ENCODE data around the gene SBNO2.

Gene SBNO2

GRCh38 chr19:1106841-1107660 lies 67.0 kb downstream of the SBNO2 start:
- Histone ChIP-seq H3K4me1 (ENCODE audit: insufficient read depth, low read length, poor library complexity, severe bottlenecking) (peaks cover 12% of the 10 kb centered on the region), H3K9me3 (ENCODE audit: insufficient read depth, low read depth, low read length) (no peaks in the 10 kb centered on the region), H3F3A (ENCODE audit: low read depth) (no peaks in the 10 kb centered on the region), H2AFZ (ENCODE audit: low read length) (no peak overlapping the region), H3K36me3 (ENCODE audit: insufficient read depth, low read length) (peaks cover 10% of the 10 kb centered on the region; the same call in 1 of the 2 replicates), H3K9ac (ENCODE audit: low read depth, low read length, poor library complexity, severe bottlenecking) (no peak overlapping the region), H4K20me1 (ENCODE audit: insufficient read depth, low read length, poor library complexity, severe bottlenecking) (peaks cover 21% of the 10 kb centered on the region), H3K79me2 (ENCODE audit: insufficient read depth, low read length) (peaks cover 21% of the 10 kb centered on the region), H3K27me3 (ENCODE audit: insufficient read depth, low read length, poor library complexity, severe bottlenecking) (no peaks in the 10 kb centered on the region), H3K4me3 (ENCODE audit: low read length, poor library complexity, severe bottlenecking) (no peak overlapping the region), H3K4me2 (ENCODE audit: low read depth, low read length, poor library complexity, severe bottlenecking) (no peak overlapping the region), H3K9me2 (replicated peaks; ENCODE audit: low read depth, low read length) (no peaks in the 10 kb centered on the region)
- TF ChIP-seq EZH2phosphoT487 (IDR thresholded peaks at IDR 0.05; ENCODE audit: borderline replicate concordance), result no peak
- TF ChIP-seq CTCF (conservative IDR thresholded peaks at IDR 0.05; ENCODE audit: low read length), result no peak

DNA sequence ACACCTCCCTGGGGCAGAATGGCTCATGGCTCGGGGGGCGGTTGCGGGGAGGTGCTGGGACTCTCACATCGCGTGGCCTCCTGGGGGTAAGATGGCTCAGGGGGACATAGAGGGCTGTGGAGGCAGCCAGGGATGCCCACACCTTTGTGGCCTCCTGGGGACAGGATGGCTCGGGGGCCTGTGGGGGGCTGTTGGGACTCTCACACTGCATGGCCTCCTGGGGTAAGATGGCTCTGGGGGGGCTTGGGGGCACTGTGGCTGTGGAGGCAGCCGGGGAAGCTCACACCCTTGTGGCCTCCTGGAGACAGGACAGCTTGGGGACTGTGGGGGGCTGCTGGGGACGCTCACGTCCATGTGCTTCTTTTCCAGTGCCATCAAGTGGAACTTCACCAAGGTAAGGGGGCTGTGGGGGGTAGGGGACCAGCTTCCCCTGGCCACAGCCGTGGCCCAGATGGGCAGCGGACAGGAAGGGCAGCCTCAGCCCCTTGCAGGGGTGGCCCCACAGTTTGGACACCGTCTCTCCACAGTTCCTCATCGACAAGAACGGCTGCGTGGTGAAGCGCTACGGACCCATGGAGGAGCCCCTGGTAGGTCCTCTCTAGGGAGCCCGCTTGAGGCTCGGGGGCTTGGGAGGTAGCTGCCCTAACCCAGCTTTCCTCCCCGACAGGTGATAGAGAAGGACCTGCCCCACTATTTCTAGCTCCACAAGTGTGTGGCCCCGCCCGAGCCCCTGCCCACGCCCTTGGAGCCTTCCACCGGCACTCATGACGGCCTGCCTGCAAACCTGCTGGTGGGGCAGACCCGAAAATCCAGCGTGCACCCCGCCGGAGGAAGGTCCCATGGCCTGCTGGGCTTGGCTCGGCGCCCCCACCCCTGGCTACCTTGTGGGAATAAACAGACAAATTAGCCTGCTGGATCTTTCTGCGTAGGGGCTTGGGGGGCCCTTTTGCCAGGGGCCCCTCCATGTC lies 67.9 kb downstream of the SBNO2 start:
- Histone ChIP-seq H3K9me3 (ENCODE audit: insufficient read depth, low read depth, low read length) (no peaks in the 10 kb centered on the region), H3K4me2 (ENCODE audit: low read depth, low read length, poor library complexity, severe bottlenecking) (peak overlapping the region; percentile 98), H3K27me3 (ENCODE audit: insufficient read depth, low read length, poor library complexity, severe bottlenecking) (no peaks in the 10 kb centered on the region), H3K36me3 (ENCODE audit: insufficient read depth, low read length) (peaks cover 10% of the 10 kb centered on the region; the same call in 1 of the 2 replicates), H3K9ac (ENCODE audit: low read depth, low read length, poor library complexity, severe bottlenecking) (peak overlapping the region; percentile 90), H3K9me2 (replicated peaks; ENCODE audit: low read depth, low read length) (no peaks in the 10 kb centered on the region), H3K79me2 (ENCODE audit: insufficient read depth, low read length) (peaks cover 21% of the 10 kb centered on the region), H2AFZ (ENCODE audit: low read length) (no peak overlapping the region), H4K20me1 (ENCODE audit: insufficient read depth, low read length, poor library complexity, severe bottlenecking) (peaks cover 21% of the 10 kb centered on the region), H3K4me1 (ENCODE audit: insufficient read depth, low read length, poor library complexity, severe bottlenecking) (peaks cover 20% of the 10 kb centered on the region), H3F3A (ENCODE audit: low read depth) (no peaks in the 10 kb centered on the region), H3K4me3 (ENCODE audit: low read length, poor library complexity, severe bottlenecking) (peak overlapping the region; percentile 82)
- TF ChIP-seq CTCF (conservative IDR thresholded peaks at IDR 0.05; ENCODE audit: low read length) (no peak), EZH2phosphoT487 (IDR thresholded peaks at IDR 0.05; ENCODE audit: borderline replicate concordance) (no peak)

DNA sequence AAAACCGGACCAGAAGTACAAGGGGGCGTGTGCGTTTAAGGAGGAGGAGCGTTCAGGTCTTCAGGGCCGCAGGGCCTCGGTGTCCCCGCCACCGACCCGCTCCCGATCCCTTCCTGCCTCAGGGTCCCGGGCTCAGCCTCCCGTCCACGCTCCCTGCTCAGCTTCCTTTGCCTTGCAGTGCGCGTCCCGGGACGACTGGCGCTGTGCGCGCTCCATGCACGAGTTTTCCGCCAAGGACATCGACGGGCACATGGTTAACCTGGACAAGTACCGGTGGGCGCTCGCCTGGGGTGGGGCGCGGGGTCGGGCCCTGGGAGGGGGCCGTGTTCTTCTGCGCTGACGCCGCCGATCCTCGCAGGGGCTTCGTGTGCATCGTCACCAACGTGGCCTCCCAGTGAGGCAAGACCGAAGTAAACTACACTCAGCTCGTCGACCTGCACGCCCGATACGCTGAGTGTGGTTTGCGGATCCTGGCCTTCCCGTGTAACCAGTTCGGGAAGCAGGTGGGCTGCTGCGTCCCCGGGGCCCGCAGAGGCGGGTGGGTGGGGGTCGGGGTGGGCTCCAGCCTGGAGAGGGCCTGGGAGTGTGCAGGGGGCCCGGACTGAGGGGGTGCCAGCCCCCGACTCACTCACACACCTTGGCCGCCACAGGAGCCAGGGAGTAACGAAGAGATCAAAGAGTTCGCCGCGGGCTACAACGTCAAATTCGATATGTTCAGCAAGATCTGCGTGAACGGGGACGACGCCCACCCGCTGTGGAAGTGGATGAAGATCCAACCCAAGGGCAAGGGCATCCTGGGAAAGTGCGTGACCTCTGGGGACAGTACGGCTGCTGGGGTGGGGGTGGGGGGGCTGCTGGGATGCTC lies 68.8 kb downstream of the SBNO2 start:
- peaks cover 10% of the 10 kb centered on the region; the same call in 1 of the 2 replicates for H3K36me3 ChIP-seq (ENCODE audit: insufficient read depth, low read length)
- peak overlapping the region; percentile 82 for H3K4me3 ChIP-seq (ENCODE audit: low read length, poor library complexity, severe bottlenecking)
- H3F3A ChIP-seq (ENCODE audit: low read depth), result no peaks in the 10 kb centered on the region
- no peaks in the 10 kb centered on the region for H3K9me2 ChIP-seq (replicated peaks; ENCODE audit: low read depth, low read length)
- peaks cover 21% of the 10 kb centered on the region for H3K79me2 ChIP-seq (ENCODE audit: insufficient read depth, low read length)
- H3K4me1 ChIP-seq (ENCODE audit: insufficient read depth, low read length, poor library complexity, severe bottlenecking), result peaks cover 20% of the 10 kb centered on the region
- H3K27me3 ChIP-seq (ENCODE audit: insufficient read depth, low read length, poor library complexity, severe bottlenecking), result no peaks in the 10 kb centered on the region
- no peak for TF ChIP-seq EZH2phosphoT487 (IDR thresholded peaks at IDR 0.05; ENCODE audit: borderline replicate concordance)
- H3K9me3 ChIP-seq (ENCODE audit: insufficient read depth, low read depth, low read length), result no peaks in the 10 kb centered on the region
- peaks cover 21% of the 10 kb centered on the region for H4K20me1 ChIP-seq (ENCODE audit: insufficient read depth, low read length, poor library complexity, severe bottlenecking)
- no peak overlapping the region for H2AFZ ChIP-seq (ENCODE audit: low read length)
- peak overlapping the region; percentile 90 for H3K9ac ChIP-seq (ENCODE audit: low read depth, low read length, poor library complexity, severe bottlenecking)
- peak overlapping the region; percentile 98 for H3K4me2 ChIP-seq (ENCODE audit: low read depth, low read length, poor library complexity, severe bottlenecking)

Measured in Loucy (cell line).